Upper lobe of right lung (tissue), 1 donor: ENCODE measurements around the gene IP6K2. TPM values are rescaled to one million over a fixed set of nuclear protein-coding genes. Genes with fewer than 3 reads are reported as not detected.

Source experiments
- ATAC-seq: fragments of 200-7000 bp; cut with Tn5 transposase; one replicate; pipeline ENCODE4 v1.9.1; 2020; ENCODE audit warnings: mild to moderate bottlenecking, moderate library complexity
- DNase-seq: peaks from one replicate; pipeline ENCODE4 v3.0.0-alpha.2; 2020
- H3K27ac ChIP-seq: fragments of 200-600 bp; one replicate; pipeline ENCODE4 v1.8.0; 2022
- H3K27me3 ChIP-seq: fragments of 200-600 bp; one replicate; pipeline ENCODE4 v1.8.0; 2022; ENCODE audit warnings: mild to moderate bottlenecking
- H3K36me3 ChIP-seq: fragments of 200-600 bp; one replicate; pipeline ENCODE4 v1.8.0; 2022
- H3K4me1 ChIP-seq: fragments of 200-600 bp; one replicate; pipeline ENCODE4 v1.8.0; 2022
- H3K4me3 ChIP-seq: fragments of 200-600 bp; one replicate; pipeline ENCODE4 v1.8.0; 2022; ENCODE audit warnings: mild to moderate bottlenecking
- H3K9me3 ChIP-seq: fragments of 200-600 bp; one replicate; pipeline ENCODE4 v1.8.0; 2022
- CTCF ChIP-seq: fragments of 200-600 bp; IDR thresholded peaks from one replicate; pipeline ENCODE4 v1.8.0; 2022; ENCODE audit warnings: antibody characterized with exemption
- intact Hi-C: fragments of 100-400 bp; cut with DNase I; formaldehyde crosslinking; loops from one replicate; pipeline ENCODE4 v1.11.0; 2022
- total RNA-seq: library from RNA; stranded (reverse); fragmentation: NEBNext Ultra II Directional; extraction: Animal tissue kit (Norgen Biotek cat#: 25700); gene quantifications from one replicate; pipeline ENCODE4 v1.2.1, GENCODE V29; 2021
- donor health status: DM: no; HTN: yes; CAD: no; lungs with severe emphysema.

The IP6K2 gene
- total RNA-seq, 1 donor from 2014 or later: 44.2 TPM

DNA sequence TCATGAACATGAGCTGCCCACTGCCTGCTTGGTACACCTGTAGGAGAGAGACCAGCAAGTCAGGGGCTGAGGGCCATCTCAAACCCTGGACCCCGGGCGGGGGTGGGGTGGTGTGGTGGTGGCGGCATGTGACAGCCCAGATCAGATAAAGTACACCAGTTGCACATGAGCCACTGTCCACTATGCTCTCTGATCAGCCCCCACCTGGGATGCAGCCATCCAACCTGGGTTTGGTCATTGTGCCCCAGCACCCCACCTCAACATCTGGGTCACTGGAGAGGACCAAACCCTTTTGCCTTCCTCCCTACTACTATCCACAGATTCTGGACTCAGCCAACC lies 28.3 kb downstream of the IP6K2 start:
- no peaks in the 10 kb centered on the region for H3K27me3 ChIP-seq
- DNase-seq (peak; percentile 61), ATAC-seq (no peak)
- no peak for TF ChIP-seq CTCF
- intact Hi-C loops: no loop called here
- H3K9me3 ChIP-seq: no peaks in the 10 kb centered on the region
- no peak overlapping the region for H3K4me3 ChIP-seq
- H3K36me3 ChIP-seq: peaks cover 66% of the 10 kb centered on the region
- H3K27ac ChIP-seq: no peak overlapping the region
- H3K4me1 ChIP-seq: peaks cover 21% of the 10 kb centered on the region

- Histone ChIP-seq H3K27me3 (no peaks in the 10 kb centered on the region), H3K27ac (no peak overlapping the region), H3K9me3 (no peaks in the 10 kb centered on the region), H3K36me3 (peaks cover 61% of the 10 kb centered on the region), H3K4me1 (peaks cover 22% of the 10 kb centered on the region), H3K4me3 (no peak overlapping the region)
- intact Hi-C loops: no loop called here
- TF ChIP-seq CTCF: no peak
- ATAC-seq: no peak
- peak; percentile 53 for DNase-seq
Measured at GRCh38 chr3:48688032-48688736, 28.8 kb downstream of the IP6K2 start.

GRCh38 chr3:48687220-48687678 lies 29.8 kb downstream of the IP6K2 start:
- no peak for DNase-seq
- Histone ChIP-seq H3K9me3 (no peaks in the 10 kb centered on the region), H3K4me1 (peaks cover 22% of the 10 kb centered on the region), H3K36me3 (peaks cover 52% of the 10 kb centered on the region), H3K27me3 (no peaks in the 10 kb centered on the region), H3K4me3 (no peak overlapping the region), H3K27ac (no peak overlapping the region)
- no peak for ATAC-seq
- intact Hi-C loops: no loop called here
- no peak for TF ChIP-seq CTCF

DNA sequence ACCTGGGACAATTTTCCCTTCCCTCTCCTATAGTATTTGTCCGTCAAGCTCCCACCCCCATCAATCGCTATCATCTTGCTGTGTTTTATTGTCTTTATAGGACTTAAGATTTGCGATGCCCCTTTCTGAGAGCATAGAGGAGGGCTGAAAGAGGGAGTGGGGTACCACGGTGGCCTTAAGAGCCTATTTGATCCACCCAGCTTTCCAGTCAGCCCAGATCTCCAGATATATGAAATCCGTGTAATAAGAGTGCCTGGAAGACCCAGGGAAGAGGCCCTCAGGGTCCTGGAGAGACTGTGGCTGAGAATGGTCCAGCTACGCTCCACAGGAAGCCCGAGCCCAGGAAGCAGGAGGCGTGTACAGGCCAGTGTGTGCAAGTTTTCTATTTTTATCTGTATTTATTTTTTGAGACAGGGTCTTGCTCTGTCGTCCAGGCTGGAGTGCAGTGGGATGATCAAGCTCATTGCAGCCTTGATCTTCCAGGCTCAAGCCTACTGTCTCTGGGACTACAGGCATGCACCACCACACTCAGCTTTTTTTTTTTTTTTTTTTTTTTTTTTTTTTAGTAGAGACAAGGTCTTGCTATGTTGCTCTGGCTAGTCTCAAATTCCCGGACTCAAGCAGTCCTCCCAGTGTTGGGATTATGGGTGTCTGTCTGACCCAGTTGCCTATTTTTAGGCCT lies 30.3 kb downstream of the IP6K2 start:
- ATAC-seq (no peak), DNase-seq (no peak)
- Histone ChIP-seq H3K36me3 (peaks cover 52% of the 10 kb centered on the region), H3K27ac (peak overlapping the region; percentile 36), H3K4me1 (peaks cover 22% of the 10 kb centered on the region), H3K4me3 (peak overlapping the region; percentile 91), H3K9me3 (no peaks in the 10 kb centered on the region), H3K27me3 (no peaks in the 10 kb centered on the region)
- TF ChIP-seq CTCF: no peak
- intact Hi-C loops: no loop called here

DNA sequence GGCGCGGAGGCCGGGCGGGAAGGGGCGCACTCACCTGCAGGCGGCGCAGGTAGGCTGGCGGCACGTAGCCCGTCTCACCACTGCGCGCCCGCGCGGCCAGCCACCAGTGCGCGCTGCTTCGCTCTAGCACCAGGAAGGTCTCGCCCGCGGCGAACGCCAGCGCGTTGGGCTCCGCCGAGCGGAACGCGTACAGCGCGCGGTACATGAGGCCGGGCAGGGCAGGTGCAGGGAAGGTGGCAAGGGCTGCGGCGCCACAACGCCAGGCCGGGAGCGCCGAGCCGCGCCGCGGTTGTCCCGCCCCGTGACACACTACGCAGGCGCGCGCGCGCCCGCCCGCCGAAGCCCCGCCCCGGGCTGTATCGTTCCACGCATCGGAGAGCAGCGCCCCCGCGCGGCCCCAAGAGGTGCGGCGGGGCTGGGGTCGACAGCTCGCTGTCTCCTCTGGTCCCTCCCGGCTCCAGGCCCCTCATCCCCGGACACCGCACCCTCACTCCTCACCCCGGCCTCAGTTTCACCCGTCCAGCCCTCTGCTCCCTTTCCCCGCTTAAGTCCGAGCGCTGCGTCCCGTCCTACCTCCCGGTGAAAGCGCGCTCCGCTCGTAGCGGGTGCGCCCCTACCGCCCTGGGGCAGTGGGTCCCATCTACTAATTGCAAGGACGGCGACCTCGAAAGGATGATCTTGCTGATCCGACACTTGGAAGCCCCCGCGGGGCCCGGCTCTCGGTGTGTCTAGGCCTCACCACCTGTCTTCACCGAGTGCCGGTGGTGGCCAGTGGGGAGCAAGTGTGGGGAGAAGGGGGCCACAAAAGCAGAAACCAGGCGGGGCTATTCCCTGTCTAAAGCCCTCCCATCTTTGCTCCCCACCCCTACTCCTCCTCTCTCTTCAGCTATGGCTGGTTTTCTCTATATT lies 31.2 kb downstream of the IP6K2 start, which contains the start of gene NCKIPSD:
Gene NCKIPSD (minus strand): TSS at position 313 of the 909 bp plus-strand sequence. CDS start 108 bp downstream, at position 205.
- Histone ChIP-seq H3K9me3 (no peaks in the 10 kb centered on the region), H3K4me3 (peak within 1 kb of the TSS; percentile 91), H3K27ac (peak within 1 kb of the TSS; percentile 88), H3K36me3 (peaks cover 51% of the 10 kb centered on the region), H3K27me3 (no peaks in the 10 kb centered on the region), H3K4me1 (peaks cover 22% of the 10 kb centered on the region)
- intact Hi-C loops: no loop called here
- DNase-seq (peak; percentile 96), ATAC-seq (peak; percentile 97)
- TF ChIP-seq CTCF: peak; percentile 79
